K562 (cell line): ENCODE data around the gene LYPD5. TPM values are rescaled to one million over a fixed set of nuclear protein-coding genes. Genes with fewer than 3 reads are reported as not detected.

Source experiments
- ELF1 ChIP-seq: fragments of 200-800 bp; sonication (Bioruptor generic); IDR thresholded peaks from 2 replicates; pipeline ENCODE4 v1.6.1; 2016; ENCODE audit warnings: missing genetic modification characterization, missing compliant biosample characterization
- KAT8 ChIP-seq: fragments of 450-650 bp; IDR thresholded peaks from 2 replicates; pipeline ENCODE4 v1.6.1; 2016; ENCODE audit warnings: low read depth, mild to moderate bottlenecking
- MTA3 ChIP-seq: fragments of 450-650 bp; formaldehyde crosslinking; IDR thresholded peaks from 2 replicates; pipeline ENCODE4 v1.6.1; 2017; ENCODE audit warnings: mild to moderate bottlenecking, borderline replicate concordance
- NEUROD1 ChIP-seq: fragments of 150-350 bp; IDR thresholded peaks from 2 replicates; pipeline ENCODE4 v1.6.1; 2014; ENCODE audit warnings: borderline replicate concordance, low read length, low read depth; ENCODE audit not compliant: partially characterized antibody
- NKRF ChIP-seq: fragments of 450-650 bp; IDR thresholded peaks from 2 replicates; pipeline ENCODE4 v1.6.1; 2016; ENCODE audit warnings: borderline replicate concordance
- SIN3A ChIP-seq, 2 experiments: fragments of 150-350 bp in 1 of 2; IDR thresholded peaks; 2 replicates each; pipeline ENCODE4 v1.6.1; 2011 to 2016; ENCODE audit warnings: borderline replicate concordance in 2 of 2, low read depth in 2 of 2, low read length in 2 of 2, mild to moderate bottlenecking in 2 of 2, moderate library complexity in 2 of 2; ENCODE audit not compliant: control insufficient read depth in 1 of 2
- SMAD3 ChIP-seq: fragments of 450-650 bp; formaldehyde crosslinking; conservative IDR thresholded peaks from 2 replicates; pipeline ENCODE4 v1.4.0; 2020; ENCODE audit warnings: mild to moderate bottlenecking
- STAT6 ChIP-seq: sonication (generic); formaldehyde crosslinking; IDR thresholded peaks from 2 replicates; pipeline ENCODE4 v1.8.1; 2023; ENCODE audit warnings: mild to moderate bottlenecking, missing genetic modification reagents
- TFAM ChIP-seq: fragments of 250-450 bp; sonication (Bioruptor Pico); conservative IDR thresholded peaks from 2 replicates; pipeline ENCODE4 v1.5.0; 2021; ENCODE audit warnings: mild to moderate bottlenecking, moderate library complexity
- VEZF1 ChIP-seq: fragments of 200-800 bp; sonication (Bioruptor generic); IDR thresholded peaks from 2 replicates; pipeline ENCODE4 v1.6.1; 2017; ENCODE audit warnings: missing genetic modification characterization, missing compliant biosample characterization
- ZBTB9 ChIP-seq: fragments of 450-650 bp; formaldehyde crosslinking; IDR thresholded peaks from 2 replicates; pipeline ENCODE4 v1.4.0; 2020; ENCODE audit warnings: mild to moderate bottlenecking, moderate library complexity
- ZNF354B ChIP-seq: fragments of 250-450 bp; sonication (Bioruptor Pico); IDR thresholded peaks from 2 replicates; pipeline ENCODE4 v1.4.0; 2020
- polyA plus RNA-seq, 8 experiments: library from polyadenylated mRNA; depleted of rRNA in 4 of 8; stranded (reverse) in 5 of 8; unstranded in 3 of 8; fragments of >200 nt; fragmentation: Nextera tagmentation in 2 of 8; fragmentation: Illumina TruSeq in 1 of 8; extraction: Ambion mirVana in 2 of 8; extraction: Trizol in 1 of 8; gene quantifications; 2 replicates each; pipeline versions ENCODE4 v1.2.1 to v1.2.3, GENCODE V29; 2011 to 2014; ENCODE audit warnings: inconsistent platforms in 1 of 8, missing spikeins in 1 of 8
- total RNA-seq, 7 experiments: library from RNA; depleted of rRNA in 6 of 7; stranded (reverse); fragments of >200 nt in 6 of 7; fragmentation: Illumina TruSeq in 2 of 7; extraction: Trizol in 2 of 7; gene quantifications; 2 replicates each; pipeline versions ENCODE4 v1.2.1 to v1.2.3, GENCODE V29; 2011 to 2021; ENCODE audit warnings: low replicate concordance in 1 of 7

LYPD5 gene
- total and polyA plus RNA-seq, 9 of the 15 experiments (the other 6 are each of a cell fraction or from before 2014, with no cell fraction given) = 0.03 to 0.22 (median 0.10) TPM; not detected in 3

- no peak for TF ChIP-seq STAT6 (CRISPR knock-in tag)
- TF ChIP-seq KAT8 = no peak
- TF ChIP-seq MTA3 = no peak
- TF ChIP-seq SMAD3 = no peak
- TF ChIP-seq ZNF354B (CRISPR knock-in tag) = no peak
- TF ChIP-seq NKRF = peak; percentile 78
- peak in 1 of 2 experiments; percentile 14; a peak in 1 of 4 replicates for TF ChIP-seq SIN3A (IDR thresholded peaks at IDR 0.05; ENCODE audit: borderline replicate concordance in 2 of 2, control insufficient read depth in 1 of 2, low read depth in 2 of 2, low read length in 2 of 2)
- TF ChIP-seq NEUROD1 = no peak
- no peak for TF ChIP-seq TFAM (CRISPR knock-in tag)
- TF ChIP-seq ELF1 (tag) = no peak
- peak; percentile 51; the same call in 1 of the 2 replicates for TF ChIP-seq ZBTB9 (CRISPR knock-in tag)
- TF ChIP-seq VEZF1 (CRISPR knock-in tag) = peak; percentile 92
Measured at GRCh38 chr19:43780706-43781525, 21.3 kb downstream of the LYPD5 start, which contains the start of gene KCNN4 (continued).
